GM18511 (cell line): ENCODE data around the gene GRK2.
"Not testable (repeated sequence)": the region's sequence is repeated elsewhere in the genome, so short reads cannot be mapped to it uniquely, and the experiment has no call there.

Experiments
- ATAC-seq: cut with Tn5 transposase; IDR thresholded peaks from one replicate; pipeline ENCODE4 v1.9.1; 2021; ENCODE audit warnings: mild to moderate bottlenecking, moderate library complexity; ENCODE audit not compliant: unreplicated experiment

Gene GRK2

DNA sequence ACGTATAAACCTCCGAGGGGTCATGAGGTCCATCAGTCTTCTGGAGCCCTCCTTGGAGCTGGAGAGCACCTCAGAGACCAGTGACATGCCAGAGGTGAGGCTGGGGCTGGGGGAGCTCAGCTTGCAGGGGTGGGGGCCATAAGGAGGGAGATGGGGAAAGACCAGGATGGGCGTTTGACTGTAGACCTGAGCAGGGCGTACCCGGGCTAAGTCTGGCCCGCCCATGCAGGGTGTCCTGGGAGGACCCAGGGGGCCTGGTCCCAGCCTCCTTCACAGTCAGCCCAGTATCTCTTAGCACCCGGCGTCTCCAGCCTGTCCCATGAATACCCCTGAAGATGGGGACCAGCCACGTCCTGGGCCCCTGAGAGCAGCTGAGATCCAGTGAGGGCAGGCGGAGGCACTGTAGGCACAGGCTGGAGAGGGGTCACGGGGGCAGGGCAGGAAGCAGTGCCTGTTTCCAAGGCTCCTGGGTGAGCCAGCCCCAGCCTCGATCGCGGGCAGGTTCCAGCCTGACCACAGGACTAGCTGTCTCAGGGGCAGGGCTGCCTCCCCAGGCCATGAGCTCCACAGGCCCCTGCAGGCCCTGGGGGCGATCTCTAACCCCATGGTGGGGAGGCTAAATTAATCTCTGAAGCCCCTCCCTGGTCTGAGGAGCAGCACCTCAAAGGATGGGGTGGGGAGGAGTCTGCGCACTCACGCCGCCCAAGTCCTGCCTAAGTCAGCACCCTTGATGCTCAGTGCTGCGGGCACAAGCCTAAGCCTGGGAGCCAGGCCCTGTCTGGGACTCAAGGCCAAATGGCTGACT, 44.2 kb downstream of the GRK2 start:
- no peak for ATAC-seq

DNA sequence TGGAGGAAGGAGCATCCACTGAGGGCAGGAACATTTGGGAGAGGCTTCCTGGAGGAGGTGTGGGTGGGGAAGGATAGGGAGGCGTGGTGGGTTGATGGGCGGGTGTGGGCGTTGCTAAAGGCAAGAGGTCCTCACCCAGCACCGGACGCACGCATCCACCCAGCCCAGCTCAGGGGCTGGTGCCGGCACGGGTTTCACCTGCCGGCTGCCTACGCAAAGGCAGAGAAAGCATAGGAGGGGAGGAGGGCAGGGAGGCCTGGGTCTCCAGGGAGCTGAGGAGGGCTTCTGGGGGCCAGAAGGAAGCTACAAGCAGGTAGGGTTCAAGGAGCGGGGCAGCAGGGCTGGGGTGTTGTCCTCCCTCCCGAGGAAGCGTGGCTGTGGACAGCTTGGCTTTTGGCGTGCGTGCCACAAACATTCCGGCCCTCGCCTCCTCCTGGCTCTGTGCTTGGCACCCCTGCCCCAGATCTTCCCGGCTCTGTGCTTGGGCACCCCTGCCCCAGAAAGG, 44.8 kb downstream of the GRK2 start:
- no peak for ATAC-seq

DNA sequence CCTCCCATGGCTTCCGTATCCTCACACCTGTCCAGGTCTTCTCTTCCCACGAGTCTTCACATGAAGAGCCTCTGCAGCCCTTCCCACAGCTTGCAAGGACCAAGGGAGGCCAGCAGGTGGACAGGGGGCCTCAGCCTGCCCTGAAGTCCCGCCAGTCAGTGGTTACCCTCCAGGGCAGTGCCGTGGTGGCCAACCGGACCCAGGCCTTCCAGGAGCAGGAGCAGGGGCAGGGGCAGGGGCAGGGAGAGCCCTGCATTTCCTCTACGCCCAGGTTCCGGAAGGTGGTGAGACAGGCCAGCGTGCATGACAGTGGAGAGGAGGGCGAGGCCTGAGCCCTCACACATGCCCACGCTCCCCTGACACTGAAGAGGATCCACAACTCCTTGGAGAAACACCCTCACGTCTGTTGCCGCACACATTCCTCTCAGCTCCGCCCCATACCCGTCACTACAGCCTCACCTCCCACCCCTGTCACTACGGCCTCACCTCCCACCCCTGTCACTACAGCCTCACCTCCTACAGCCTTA, 45.3 kb downstream of the GRK2 start:
- ATAC-seq: no peak

DNA sequence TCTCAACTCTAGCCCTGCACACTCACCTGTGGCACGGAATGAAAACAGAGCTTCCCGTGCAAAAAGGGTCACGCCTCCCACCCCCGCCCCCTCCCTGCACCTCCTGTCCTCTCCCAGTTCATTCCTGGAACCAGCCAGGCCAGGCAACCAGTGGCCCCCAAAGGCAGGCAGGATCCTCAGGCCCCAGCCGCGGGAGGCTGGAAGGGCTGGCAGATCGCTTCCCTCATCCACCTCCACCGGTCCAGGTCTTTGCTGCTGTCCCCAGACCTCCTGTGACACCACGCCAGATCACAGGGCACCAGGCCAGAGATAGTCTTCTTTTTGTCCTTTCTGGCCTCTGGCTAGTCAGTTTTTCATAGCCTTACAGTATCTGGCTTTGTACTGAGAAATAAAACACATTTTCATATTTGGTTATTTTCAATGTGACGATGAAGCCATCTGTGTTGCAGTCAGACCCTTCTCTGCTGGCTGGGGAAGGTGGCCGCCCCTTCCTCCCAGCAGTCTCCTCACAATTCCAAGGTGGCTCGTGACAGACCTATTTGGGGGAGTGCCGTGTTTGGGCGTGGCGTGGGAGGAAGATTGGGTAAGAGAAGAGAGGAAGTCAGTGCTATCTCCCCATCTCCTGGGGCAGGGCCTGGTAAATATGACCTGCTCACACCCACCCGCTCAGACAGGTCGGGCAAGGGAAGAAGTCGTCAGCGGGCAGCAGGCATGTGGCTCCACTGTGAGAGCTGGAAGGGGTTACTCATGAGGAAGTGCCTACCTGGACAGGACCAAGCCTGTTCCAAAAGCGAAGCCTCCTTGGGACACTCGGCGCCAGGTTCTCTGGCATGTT, 46.1 kb downstream of the GRK2 start:
- ATAC-seq: no peak

DNA sequence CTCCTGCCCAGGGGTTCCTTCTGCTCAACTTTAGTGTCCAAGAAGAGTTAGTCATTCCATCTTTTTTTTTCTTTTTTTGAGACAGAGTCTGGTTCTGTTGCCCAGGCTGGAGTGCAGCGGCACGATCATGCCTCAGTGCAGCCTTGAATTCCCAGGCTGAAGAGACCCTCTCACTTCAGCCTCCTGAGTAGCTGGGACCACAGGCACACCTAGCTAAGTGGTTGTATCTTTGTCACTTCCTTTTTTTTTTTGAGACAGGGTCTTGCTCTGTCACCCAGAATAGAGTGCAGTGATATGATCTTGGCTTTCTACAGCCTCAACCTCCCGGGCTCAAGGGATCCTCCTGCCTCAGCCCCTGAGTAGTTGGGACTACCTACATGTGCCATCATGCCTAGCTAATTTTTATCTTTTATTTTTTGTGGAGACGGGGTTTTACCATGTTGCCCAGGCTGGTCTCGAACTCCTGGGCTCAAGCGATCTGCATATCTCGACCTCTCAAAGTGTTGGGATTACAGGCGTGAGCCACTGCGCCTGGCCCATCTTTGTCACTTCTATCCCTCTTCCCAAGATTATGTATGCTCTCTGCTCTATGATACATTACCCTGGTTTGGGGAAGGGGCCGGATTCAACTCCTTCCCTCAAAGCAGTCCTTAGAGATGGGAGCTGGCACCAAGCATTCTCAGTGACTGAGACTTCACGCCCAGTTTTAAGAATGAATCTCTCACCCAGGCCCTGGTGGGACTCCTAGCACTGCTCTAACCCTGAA, 47.0 kb downstream of the GRK2 start:
- ATAC-seq: no peak

DNA sequence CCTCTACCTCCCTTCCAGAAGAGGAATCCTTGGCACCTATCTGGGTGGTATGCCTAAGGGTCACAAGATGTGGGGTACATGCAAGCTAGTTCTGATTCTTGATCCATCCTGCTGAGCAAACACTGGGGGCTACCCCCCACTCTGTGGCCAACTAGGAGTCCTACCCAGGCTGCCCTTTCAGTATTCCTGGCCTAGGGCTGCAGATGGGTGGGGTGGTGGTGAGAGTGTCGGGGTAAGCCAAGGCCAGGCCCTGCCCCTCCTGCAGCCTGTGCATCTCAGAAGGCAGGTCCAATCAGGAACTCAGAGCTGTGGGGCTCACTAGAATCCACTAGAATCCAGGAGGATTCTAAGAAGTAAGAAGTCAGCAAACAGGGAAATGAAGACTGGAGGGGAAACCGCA, 47.9 kb downstream of the GRK2 start:
- no peak for ATAC-seq

DNA sequence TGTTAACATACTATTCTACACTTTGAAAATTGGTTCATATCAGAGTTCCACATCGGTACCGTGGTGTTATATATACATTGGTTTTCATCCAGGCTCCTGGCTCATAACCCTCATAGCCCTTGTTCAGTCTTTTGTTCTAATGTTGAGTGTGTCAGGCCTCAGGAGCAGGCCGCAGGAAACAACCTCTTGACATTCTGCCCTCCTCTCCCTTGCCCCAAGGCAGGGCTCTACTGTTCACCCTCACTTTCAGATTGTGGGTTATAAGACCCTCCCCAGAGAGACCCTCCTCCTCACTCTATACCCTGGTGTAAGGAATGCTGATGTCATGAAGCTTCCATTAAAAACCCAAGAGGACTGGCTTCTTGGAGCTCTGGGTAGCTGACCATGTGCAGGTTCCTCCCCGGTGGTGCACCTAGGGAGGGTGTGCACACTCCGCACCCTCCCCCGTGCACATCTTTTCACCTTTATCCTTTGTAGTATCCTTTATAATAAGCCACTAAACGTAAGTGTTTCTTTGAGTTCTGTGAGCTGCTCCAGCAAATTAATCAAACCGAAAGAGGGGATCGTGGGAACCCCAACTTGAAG, 49.1 kb downstream of the GRK2 start:
- ATAC-seq: no peak

DNA sequence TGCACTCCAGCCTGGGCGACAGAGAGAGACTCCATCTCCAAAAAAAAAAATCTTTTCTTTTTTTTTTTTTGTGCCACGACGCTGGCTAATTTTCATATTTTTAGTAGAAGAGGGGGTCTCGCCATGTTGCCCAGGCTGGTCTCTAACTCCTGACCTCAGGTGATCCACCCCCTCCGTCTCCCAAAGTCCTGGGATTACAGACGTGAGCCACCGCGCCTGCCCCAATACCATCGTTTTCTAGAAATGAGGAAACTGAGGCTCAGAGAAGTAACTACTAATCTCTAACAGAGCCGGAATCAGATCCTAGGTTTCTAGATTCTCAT, 50.6 kb downstream of the GRK2 start:
- ATAC-seq: no peak

DNA sequence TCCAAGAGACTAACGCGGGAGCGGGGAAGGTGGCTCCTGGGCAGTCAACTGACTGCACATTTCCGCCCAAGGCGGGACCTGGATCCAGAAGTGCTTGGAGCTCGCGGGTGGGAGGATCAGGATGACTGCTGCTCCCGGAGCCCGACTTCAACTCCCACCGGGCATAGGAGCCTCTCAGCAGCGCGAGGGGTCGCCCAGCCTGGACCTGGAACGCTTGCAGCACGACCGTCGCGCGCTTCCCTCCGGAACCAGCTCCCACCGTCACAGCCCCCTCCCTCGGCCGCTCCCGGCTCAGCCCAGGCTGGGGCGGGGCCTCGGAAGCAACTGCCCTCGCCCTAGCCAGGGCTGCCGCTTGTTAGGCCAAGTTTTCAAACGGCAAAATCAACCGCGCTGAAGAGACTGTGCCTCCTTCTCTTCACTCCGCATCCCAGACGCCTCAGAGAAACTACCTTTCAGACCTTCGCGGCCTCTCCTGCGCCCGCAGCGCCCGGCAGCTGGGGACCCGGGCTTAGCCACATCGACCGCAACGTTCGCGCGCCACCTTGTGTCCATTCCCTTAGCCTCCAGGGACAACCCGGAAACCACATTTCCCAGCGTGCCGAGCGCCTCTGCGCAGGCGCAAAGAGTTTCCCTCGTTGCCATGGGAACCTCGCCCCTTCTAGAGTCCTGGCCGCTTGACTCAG, 51.1 kb downstream of the GRK2 start:
- ATAC-seq: peak; percentile 80

DNA sequence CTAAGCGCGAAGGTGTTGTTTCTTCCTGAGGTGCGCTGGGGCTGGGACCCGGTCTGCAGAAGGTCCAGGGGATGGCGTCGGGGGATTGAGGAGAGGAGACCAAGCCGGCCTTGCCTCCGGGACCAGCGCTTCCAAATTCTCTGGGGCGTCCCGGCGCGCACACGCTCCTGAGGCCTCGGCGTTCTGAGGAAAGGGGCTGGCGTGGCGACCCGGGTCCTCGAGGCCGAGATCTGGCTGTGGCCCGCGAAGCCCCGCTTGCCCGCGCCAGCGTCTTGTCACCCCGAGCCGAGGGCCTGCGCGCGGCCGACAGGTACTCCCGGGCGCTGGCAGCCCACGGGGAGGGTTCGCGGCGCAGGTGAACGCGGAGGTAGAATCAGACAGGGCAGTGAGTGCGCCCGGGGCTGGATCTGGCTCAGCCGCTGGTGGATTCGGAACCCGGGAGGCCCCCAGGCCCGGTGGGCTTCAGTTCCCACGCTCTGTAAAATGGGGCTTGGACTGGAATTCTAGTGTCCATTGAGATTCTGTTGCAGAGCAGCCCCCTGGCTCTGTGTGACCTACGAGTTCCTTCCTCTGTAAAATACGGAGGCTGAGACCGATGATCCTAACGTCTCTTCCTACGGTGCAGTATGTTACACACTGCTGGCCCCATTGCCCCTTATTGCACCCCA, 51.7 kb downstream of the GRK2 start:
- peak; percentile 14 for ATAC-seq

DNA sequence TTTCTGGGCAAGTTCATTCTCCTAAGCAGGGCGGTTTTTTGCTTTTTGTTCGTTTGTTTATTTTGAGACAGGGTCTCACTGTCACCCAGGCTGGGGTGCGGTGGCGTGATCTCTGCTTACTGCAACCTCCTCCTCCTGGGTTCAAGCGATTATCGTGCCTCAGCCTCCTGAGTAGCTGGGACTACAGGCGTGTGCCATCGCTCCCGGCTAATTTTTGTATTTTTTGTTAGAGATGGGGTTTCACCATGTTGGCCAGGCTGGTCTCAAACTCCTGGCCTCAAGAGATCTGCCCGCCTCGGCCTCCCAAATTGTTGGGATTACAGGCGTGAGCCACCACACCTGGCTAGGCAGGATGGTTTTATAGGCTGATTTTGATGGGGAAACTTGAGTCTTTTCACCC, 52.6 kb downstream of the GRK2 start:
- not testable (repeated sequence) for ATAC-seq

DNA sequence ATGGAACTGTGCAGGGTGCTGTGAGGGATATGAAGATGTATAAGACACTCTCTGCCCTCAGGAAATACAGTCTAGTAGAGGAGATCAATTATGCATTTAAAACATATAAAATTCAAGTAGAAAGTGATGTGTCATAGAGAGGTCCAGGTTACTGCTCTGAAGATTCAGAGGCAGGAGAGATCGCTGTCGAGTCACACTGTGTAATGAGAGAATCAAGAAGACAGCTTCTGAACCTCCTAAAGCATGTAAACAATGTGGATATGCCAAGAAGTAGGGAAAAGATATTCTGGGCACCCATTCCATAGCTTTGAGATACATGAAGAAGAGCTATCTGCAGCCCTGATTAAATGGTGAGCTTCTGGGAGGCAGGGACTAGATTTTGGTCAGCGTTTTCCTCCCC, 53.7 kb downstream of the GRK2 start:
- ATAC-seq: no peak

DNA sequence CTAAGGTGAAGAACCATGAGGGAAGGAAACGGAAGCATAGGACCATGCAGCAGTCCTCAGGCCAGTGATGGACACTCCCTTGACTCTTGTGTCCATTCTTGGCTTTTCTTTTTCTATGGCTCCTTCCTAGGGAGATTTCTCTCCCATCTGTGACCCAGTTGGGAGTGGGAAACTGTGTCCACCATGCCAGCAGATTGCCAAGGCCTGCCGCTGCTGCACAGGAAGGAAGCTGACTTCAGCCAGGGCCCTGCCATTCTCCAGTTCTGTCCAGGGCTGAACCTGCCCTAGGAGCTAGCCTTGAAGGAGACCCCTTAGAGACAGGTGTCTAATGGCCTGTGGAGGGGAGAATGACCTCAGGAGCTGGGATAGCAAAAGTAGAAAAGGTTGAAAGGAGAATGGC, 54.4 kb downstream of the GRK2 start:
- no peak for ATAC-seq

DNA sequence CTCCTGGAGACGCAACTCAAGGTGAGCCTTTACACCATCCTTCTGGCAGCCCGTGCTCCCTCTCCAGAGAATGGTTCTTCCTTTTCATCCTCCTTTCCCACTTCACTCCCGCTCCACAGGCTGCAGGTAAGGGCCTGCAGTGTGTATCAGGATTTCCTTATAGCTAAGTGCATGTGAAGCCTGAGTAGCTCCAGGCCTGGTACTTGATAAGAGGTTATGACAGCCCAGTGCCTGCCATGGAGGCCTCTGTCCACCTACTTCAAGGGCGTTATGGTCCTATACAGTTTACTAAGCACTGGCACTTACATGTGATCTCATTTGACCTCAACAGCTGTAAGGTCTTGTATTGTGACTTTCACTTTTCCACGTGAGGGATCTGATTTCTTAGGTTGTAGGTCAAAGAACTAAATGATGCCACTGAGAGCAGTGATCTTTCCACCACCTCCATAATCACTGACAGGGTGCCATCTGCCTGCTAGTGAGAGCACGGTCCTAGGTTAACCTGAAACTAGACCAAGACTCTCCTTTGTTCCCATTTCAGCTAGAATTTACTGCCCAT, 55.1 kb downstream of the GRK2 start:
- no peak for ATAC-seq

DNA sequence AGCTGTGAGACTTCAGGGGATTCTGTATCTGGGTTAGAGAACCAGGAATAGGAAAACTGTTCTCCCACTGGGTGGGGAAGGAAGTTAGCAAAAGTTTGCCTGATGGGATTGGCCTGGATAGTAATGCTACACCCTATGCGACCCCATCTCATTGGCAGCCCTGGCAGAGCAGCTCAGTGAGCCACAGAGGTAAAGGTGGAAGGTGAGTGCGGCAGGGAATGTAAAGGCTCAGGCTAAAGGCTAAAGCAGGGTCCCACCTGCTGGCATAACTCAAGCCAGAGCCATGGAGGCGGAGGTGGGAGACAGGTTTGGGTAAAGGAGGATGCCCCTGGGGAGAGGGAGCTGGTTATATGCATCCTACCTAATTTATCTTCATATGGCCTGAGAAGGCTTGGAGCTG, 55.8 kb downstream of the GRK2 start:
- no peak for ATAC-seq

DNA sequence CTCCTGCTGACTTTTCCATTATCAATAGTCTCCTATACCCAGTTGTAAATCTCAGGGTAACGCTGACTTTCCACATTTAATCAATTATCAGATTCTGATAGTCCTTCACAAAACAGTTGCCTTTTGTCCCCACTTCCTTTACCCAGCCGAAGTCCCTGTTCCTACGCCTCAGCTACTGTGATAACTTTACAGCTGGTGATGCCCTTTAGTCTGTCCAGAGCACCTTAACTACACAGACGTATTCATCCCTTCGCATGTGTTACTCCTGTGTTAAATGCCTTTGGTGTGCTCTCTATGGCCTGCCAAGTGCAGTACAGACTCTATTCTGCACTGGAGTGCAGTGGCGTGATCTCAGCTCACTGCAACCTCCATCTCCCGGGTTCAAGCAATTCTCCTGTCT, 57.3 kb downstream of the GRK2 start:
- no peak for ATAC-seq

DNA sequence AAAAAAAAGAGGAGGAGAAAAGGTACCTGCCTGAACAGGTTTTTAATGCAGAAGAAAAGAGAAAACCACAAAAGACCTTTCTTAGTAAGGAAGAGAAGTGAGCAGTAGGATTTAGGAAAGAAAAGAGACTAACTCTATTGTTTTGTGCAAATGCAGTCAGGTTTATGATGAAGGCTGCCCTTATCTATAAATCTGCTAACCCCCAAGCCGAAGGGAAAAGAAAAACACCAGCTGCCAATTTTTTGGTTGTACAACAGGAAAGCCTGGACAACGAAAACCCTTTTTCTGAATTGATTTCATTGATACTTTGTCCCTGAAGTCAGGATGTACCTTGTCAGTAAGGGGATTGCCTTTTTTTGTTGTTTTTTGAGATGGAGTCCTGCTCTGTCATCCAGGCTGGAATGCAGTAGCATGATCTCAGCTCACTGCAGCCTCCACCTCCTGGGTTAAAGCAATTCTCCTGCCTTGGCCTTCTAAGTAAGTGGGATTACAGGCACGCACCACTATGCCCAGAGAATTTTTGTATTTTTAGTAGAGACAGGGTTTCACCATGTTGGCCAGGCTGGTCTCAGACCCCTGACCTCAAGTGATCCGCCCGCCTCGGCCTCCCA, 65.9 kb downstream of the GRK2 start:
- no peak for ATAC-seq
